Measurements from ENCODE around the gene TMSB15B. TPM values are rescaled to one million over a fixed set of nuclear protein-coding genes. Genes with fewer than 3 reads are reported as not detected.
"Not testable (repeated sequence)": the region's sequence is repeated elsewhere in the genome, so short reads cannot be mapped to it uniquely, and the experiment has no call there.

Gene TMSB15B
- polyA plus RNA-seq, 4 donors: 1.8 to 6.8 (median 4.1) TPM

DNA sequence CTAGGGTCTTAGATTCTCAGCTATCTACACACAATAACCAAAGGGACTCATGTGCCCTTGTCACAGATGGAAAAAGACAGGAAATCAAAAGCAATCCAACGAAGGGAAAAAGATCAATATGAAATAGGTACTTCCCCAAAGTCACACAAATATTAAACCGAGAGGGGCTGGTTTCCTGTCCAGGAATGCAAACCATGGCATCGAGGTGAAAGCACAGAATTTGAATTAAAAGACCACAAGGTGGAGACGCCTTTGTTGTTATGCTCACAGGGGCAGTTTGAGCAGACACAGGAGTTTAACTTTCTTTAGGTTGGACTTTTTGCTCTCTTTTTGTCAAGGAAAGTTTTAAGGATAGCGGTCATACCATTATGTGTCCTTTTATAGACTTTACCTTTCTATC, 36.8 kb downstream of the TMSB15B start:
- 28 to 40% (median 32%) methylated on average over 5 of the region's 5 CpGs for WGBS, 3 donors
- peaks cover 0 to 4% (median 0%) of the 10 kb centered on the region in 3 donors for H3K27me3 ChIP-seq (ENCODE audit: control insufficient read depth in 3 of 3, insufficient read depth in 3 of 3, low read length in 3 of 3)

DNA sequence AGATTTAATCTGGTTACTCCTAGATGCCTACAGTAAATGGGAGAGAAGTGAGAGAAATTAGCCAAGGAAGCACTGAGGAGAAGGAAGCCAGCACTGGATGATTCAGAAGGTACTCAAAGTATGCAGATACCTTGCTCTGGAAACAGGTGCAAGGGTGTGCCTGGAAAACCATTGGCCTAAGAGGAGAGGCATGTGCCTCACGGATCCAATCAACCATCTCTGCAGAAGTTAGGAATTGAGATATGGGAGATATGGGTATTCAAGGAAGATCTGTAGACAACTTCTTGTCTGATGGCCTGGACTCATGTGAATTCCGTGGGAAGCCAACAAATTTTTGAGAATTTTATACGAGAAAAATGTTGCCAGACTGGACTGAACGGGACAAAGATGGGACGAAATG, 46.4 kb downstream of the TMSB15B start:
- WGBS, 3 donors: 65 to 69% (median 67%) methylated on average over 5 of the region's 5 CpGs
- no peak for FAIRE-seq
- Histone ChIP-seq H3K9me3 (ENCODE audit: control insufficient read depth in 2 of 2, insufficient read depth in 1 of 2, low read depth in 1 of 2, low read length in 1 of 2) (no peaks in the 10 kb centered on the region), H3K27ac (ENCODE audit: low read depth in 1 of 3, low read length in 2 of 3) (no peak overlapping the region), H3K36me3 (ENCODE audit: control insufficient read depth in 3 of 3, insufficient read depth in 2 of 3, low read depth in 1 of 3, low read length in 3 of 3) (no peaks in the 10 kb centered on the region), H3K4me3 (ENCODE audit: low read depth in 1 of 3, low read length in 3 of 3) (no peak overlapping the region), H3K4me1 (ENCODE audit: control insufficient read depth in 3 of 3, insufficient read depth in 2 of 3, low read depth in 1 of 3, low read length in 2 of 3) (no peaks in the 10 kb centered on the region), H3K27me3 (ENCODE audit: control insufficient read depth in 3 of 3, insufficient read depth in 3 of 3, low read length in 3 of 3) (no peaks in the 10 kb centered on the region)
- DNase-seq: no peak

More for the DNA sequence above, 36.8 kb downstream of the TMSB15B start:
- Histone ChIP-seq H3K36me3 (ENCODE audit: control insufficient read depth in 3 of 3, insufficient read depth in 2 of 3, low read depth in 1 of 3, low read length in 3 of 3) (no peaks in the 10 kb centered on the region), H3K4me1 (ENCODE audit: control insufficient read depth in 3 of 3, insufficient read depth in 2 of 3, low read depth in 1 of 3, low read length in 2 of 3) (no peaks in the 10 kb centered on the region), H3K27ac (ENCODE audit: low read depth in 1 of 3, low read length in 2 of 3) (no peak overlapping the region), H3K9me3 (ENCODE audit: control insufficient read depth in 2 of 2, insufficient read depth in 1 of 2, low read depth in 1 of 2, low read length in 1 of 2) (no peaks in the 10 kb centered on the region), H3K4me3 (ENCODE audit: low read depth in 1 of 3, low read length in 3 of 3) (no peak overlapping the region)
- DNase-seq (no peak), FAIRE-seq (no peak)

DNA sequence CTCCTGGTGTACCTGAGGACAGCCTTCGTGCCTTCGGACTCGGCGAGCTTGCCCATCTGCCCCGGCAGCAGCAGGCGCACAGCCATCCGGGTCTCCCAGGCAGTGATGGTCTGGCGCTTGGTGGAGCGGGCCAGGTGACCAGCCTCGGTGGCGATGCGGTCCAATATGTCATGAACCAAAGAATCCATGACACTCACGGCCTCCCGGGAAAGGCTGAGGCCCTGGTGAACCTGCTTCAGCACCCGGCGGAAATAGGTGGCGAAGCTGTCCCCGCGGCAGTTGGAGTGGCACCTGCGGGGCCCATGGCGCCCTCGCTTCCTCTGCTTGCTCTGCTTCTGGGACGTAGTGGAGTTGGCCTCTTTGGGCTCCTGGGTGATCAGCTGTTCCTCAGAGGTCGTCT, 50.7 kb downstream of the TMSB15B start:
- DNase-seq (no peak), FAIRE-seq (no peak)
- Histone ChIP-seq H3K9me3 (ENCODE audit: control insufficient read depth in 2 of 2, insufficient read depth in 1 of 2, low read depth in 1 of 2, low read length in 1 of 2) (no peaks in the 10 kb centered on the region), H3K27ac (ENCODE audit: low read depth in 1 of 3, low read length in 2 of 3) (no peak overlapping the region), H3K4me1 (ENCODE audit: control insufficient read depth in 3 of 3, insufficient read depth in 2 of 3, low read depth in 1 of 3, low read length in 2 of 3) (no peaks in the 10 kb centered on the region), H3K36me3 (ENCODE audit: control insufficient read depth in 3 of 3, insufficient read depth in 2 of 3, low read depth in 1 of 3, low read length in 3 of 3) (no peaks in the 10 kb centered on the region), H3K4me3 (ENCODE audit: low read depth in 1 of 3, low read length in 3 of 3) (no peak overlapping the region), H3K27me3 (ENCODE audit: control insufficient read depth in 3 of 3, insufficient read depth in 3 of 3, low read length in 3 of 3) (no peaks in the 10 kb centered on the region)
- WGBS, 3 donors: 94 to 97% (median 95%) methylated on average over 22 to 24 of the region's 24 CpGs

DNA sequence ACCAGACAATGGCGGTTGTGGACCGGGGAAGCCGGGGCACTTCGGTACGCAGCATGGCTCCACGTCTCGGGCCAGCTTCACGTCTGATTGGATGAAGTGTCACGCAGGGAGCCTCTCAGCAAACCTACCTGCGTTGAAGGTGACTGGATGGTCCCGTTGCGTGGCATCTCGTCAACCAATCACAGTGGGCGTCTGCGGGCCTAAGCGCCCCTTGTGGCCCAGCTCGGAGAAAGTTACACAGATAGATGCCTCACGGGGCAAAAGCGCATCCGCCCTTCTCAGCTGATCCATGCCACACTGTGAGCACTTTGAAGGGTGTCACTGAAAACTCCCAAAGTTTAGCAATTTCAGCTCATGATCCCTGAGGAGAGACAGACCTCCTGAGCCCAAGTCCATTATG, 51.2 kb downstream of the TMSB15B start, which contains the start of gene H2BW1:
Gene H2BW1, minus strand, starts transcription at position 103 of the 400 bp plus-strand sequence. CDS start 132 bp downstream, outside the sequence.
- H3K4me3 ChIP-seq (ENCODE audit: low read depth in 1 of 3, low read length in 3 of 3): no peak within 1 kb of the TSS
- no peak within 1 kb of the TSS for H3K27ac ChIP-seq (ENCODE audit: low read depth in 1 of 3, low read length in 2 of 3)

DNA sequence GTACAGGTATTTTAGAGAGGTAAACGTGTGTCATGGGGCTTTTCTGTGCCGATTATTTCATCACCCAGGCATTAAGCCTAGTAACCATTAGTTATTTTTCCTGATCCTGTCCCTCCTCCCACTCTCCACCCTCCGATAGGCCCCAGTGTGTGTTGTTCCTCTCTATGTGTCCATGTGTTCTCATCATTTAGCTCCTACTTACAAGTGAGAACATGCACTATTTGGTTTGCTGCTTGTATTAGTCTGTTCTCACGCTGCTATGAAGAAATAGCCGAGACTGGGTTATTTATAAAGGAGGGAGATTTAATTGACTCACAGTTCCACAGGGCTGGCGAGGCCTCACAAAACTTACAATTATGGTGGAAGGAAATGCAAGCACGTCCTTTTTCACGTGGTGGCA, 53.1 kb downstream of the TMSB15B start:
- H3K4me1 ChIP-seq (ENCODE audit: control insufficient read depth in 3 of 3, insufficient read depth in 2 of 3, low read depth in 1 of 3, low read length in 2 of 3); H3K27ac ChIP-seq (ENCODE audit: low read depth in 1 of 3, low read length in 2 of 3); H3K4me3 ChIP-seq (ENCODE audit: low read depth in 1 of 3, low read length in 3 of 3); FAIRE-seq; H3K36me3 ChIP-seq (ENCODE audit: control insufficient read depth in 3 of 3, insufficient read depth in 2 of 3, low read depth in 1 of 3, low read length in 3 of 3); DNase-seq; H3K27me3 ChIP-seq (ENCODE audit: control insufficient read depth in 3 of 3, insufficient read depth in 3 of 3, low read length in 3 of 3); H3K9me3 ChIP-seq (ENCODE audit: control insufficient read depth in 2 of 2, insufficient read depth in 1 of 2, low read depth in 1 of 2, low read length in 1 of 2): not testable (repeated sequence)
- 66 to 89% (median 70%) methylated on average over 8 of the region's 8 CpGs for WGBS, 3 donors

More for the DNA sequence above, 51.2 kb downstream of the TMSB15B start, which contains the start of gene H2BW1:
- 86 to 92% (median 91%) methylated on average over 17 to 20 of the region's 20 CpGs for WGBS, 3 donors
- FAIRE-seq (no peak), DNase-seq (no peak)
- Histone ChIP-seq H3K4me1 (ENCODE audit: control insufficient read depth in 3 of 3, insufficient read depth in 2 of 3, low read depth in 1 of 3, low read length in 2 of 3) (no peaks in the 10 kb centered on the region), H3K36me3 (ENCODE audit: control insufficient read depth in 3 of 3, insufficient read depth in 2 of 3, low read depth in 1 of 3, low read length in 3 of 3) (no peaks in the 10 kb centered on the region), H3K9me3 (ENCODE audit: control insufficient read depth in 2 of 2, insufficient read depth in 1 of 2, low read depth in 1 of 2, low read length in 1 of 2) (no peaks in the 10 kb centered on the region), H3K27me3 (ENCODE audit: control insufficient read depth in 3 of 3, insufficient read depth in 3 of 3, low read length in 3 of 3) (no peaks in the 10 kb centered on the region)

Other genes starting within 250 kb of the TMSB15B start
- gene PLP1, start 185.8 kb upstream of the TMSB15B start, polyA plus RNA-seq: 1 to 10 TPM in 3 of 4 donors, not detected in 1; 1.9 to 7.6 (median 5.8) TPM
- gene RAB9B, start 130.4 kb upstream of the TMSB15B start, polyA plus RNA-seq: 1 to 10 TPM in 2 of 4 donors, under 1 TPM in 1, not detected in 1; 0.27 to 1.7 (median 1.1) TPM
- not detected for gene H2BW1, start 51.1 kb downstream of the TMSB15B start, polyA plus RNA-seq
- not detected for gene H2BW2, start 77.3 kb downstream of the TMSB15B start, polyA plus RNA-seq
- gene TMSB15C, start 113.6 kb downstream of the TMSB15B start, polyA plus RNA-seq: 1 to 10 TPM in 1 of 4 donors, under 1 TPM in 1, not detected in 2; 0.54 to 2.9 TPM
- under 1 TPM in 2 of 4 donors, not detected in 2; 0.70 to 0.93 TPM for gene ZCCHC18, start 149.9 kb downstream of the TMSB15B start, polyA plus RNA-seq
- 1 to 10 TPM; 2.2 to 9.4 (median 7.7) TPM for gene SLC25A53, start 194.4 kb downstream of the TMSB15B start, polyA plus RNA-seq
- 10 to 100 TPM in 2 of 4 donors, 1 to 10 TPM in 2; 4.9 to 21.0 (median 10.3) TPM for gene FAM199X, start 203.8 kb downstream of the TMSB15B start, polyA plus RNA-seq